CD4-positive, alpha-beta T cell treated with Interleukin-17A for 1 hour (primary cell): ENCODE data around the gene LRP10.
A peak's percentile ranks its signal among the peaks of the same experiment; 100 is the strongest.

Experiments used
- DNase-seq: peaks from one replicate; pipeline ENCODE4 v3.0.0-alpha.2; 2020

Gene LRP10

GRCh38 chr14:22865424-22866405 is 5.8 kb upstream of the LRP10 start:
- DNase-seq: no peak

- no peak for DNase-seq
Observed at GRCh38 chr14:22866874-22867273, 4.7 kb upstream of the LRP10 start.

- DNase-seq: no peak
Observed at GRCh38 chr14:22870811-22871223, 723 bp upstream of the LRP10 start.

DNA sequence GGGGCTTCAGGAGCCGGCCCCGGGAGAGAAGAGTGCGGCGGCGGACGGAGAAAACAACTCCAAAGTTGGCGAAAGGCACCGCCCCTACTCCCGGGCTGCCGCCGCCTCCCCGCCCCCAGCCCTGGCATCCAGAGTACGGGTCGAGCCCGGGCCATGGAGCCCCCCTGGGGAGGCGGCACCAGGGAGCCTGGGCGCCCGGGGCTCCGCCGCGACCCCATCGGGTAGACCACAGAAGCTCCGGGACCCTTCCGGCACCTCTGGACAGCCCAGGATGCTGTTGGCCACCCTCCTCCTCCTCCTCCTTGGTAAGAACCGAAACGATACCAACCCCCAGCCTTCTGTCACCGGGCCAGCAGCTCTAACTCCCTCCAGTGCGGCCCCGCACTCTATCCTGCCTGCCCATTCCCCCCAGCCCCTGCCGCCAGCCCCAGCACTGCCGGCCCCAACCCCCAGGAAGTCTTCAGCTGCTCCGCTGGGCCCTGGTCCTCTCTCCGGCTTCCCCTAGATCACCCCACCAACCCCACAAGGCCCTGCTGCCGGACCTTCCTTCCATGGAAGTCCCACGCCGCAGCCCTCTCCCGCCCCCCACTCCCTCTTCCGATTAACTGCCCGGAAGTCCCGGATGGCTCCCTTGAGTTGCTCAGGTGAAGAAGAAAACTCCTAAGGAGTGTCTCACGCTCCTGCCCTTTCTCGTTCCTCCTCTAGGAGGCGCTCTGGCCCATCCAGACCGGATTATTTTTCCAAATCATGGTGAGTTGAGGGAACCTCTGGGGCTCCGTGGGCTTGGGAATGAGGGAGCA is 693 bp downstream of the LRP10 start:
- DNase-seq: peak; percentile 82

GRCh38 chr14:22872833-22873520 is 1.4 kb downstream of the LRP10 start:
- no peak for DNase-seq

DNA sequence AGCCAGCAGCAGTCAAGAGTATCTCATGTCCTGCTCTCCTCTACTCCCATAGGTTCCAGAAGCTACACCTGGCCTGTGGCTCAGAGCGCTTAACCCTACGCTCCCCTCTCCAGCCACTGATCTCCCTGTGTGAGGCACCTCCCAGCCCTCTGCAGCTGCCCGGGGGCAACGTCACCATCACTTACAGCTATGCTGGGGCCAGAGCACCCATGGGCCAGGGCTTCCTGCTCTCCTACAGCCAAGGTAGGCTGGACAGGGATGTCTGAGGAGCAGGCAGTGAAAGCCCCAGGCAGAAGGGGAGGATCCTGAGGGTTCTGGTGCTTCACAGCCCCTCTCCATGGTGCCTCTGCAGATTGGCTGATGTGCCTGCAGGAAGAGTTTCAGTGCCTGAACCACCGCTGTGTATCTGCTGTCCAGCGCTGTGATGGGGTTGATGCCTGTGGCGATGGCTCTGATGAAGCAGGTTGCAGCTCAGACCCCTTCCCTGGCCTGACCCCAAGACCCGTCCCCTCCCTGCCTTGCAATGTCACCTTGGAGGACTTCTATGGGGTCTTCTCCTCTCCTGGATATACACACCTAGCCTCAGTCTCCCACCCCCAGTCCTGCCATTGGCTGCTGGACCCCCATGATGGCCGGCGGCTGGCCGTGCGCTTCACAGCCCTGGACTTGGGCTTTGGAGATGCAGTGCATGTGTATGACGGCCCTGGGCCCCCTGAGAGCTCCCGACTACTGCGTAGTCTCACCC is 3.6 kb downstream of the LRP10 start:
- no peak for DNase-seq

GRCh38 chr14:22875748-22876319 is 4.3 kb downstream of the LRP10 start:
- no peak for DNase-seq

DNA sequence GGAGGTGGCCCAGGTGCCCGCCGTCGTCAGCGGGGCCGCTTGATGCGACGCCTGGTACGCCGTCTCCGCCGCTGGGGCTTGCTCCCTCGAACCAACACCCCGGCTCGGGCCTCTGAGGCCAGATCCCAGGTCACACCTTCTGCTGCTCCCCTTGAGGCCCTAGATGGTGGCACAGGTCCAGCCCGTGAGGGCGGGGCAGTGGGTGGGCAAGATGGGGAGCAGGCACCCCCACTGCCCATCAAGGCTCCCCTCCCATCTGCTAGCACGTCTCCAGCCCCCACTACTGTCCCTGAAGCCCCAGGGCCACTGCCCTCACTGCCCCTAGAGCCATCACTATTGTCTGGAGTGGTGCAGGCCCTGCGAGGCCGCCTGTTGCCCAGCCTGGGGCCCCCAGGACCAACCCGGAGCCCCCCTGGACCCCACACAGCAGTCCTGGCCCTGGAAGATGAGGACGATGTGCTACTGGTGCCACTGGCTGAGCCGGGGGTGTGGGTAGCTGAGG is 5.5 kb downstream of the LRP10 start:
- no peak for DNase-seq

DNA sequence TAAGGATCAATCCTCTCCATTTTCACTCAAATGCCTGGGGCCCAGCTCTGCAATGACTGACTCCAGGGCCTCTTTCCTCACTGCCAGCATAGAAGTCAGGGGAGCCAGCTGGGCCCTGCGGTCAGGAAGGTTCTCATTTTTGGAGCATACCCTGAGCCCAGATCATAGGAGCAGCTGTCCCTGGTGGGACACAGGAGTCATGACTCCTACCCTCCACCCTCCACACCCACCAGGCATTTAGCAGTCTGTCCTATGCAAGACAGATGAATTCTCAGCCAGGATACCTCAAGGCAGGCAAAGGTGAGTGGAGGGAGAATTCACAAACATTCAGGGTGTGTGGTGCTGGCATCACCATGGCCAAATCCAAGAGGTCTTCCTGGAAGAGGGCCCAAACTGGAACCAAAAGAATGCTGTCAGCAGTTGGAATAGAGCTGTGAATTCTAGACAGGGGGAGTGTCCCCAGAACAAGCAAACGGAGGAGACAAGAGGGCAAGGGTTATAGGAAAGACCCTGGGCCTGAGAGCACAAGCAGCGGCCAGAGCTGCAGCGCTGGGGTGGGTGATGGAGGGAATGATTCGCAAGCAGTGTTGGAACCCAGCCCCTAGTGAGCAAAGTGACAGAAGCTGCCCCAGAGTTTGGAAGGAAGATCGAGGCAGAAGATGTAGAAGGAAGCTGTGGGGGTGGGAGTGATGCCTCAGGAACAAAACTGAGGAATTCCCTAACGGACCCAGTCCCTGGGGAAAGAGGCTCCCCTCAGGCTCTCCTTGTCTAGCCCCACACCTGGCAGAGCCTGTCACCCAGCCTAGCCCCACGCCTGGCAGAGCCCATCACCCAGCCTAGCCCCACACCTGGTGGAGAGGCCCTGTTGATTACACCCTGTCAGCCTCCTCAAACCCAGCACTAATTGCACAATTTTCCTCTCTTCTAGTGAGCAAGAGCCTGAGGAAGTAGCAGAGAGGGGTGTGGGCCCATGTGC is 7.0 kb downstream of the LRP10 start:
- DNase-seq: no peak

- DNase-seq: no peak
Observed at GRCh38 chr14:22882064-22882463, 10.5 kb downstream of the LRP10 start.

- DNase-seq: peak; percentile 64
Observed at GRCh38 chr14:22882529-22883172, 11.1 kb downstream of the LRP10 start.

GRCh38 chr14:22883173-22883976 is 11.8 kb downstream of the LRP10 start, which contains the start of gene REM2:
Gene REM2, plus strand, starts transcription at chr14:22883222. Its CDS starts 66 bp downstream, at chr14:22883288.
- no peak for DNase-seq

DNA sequence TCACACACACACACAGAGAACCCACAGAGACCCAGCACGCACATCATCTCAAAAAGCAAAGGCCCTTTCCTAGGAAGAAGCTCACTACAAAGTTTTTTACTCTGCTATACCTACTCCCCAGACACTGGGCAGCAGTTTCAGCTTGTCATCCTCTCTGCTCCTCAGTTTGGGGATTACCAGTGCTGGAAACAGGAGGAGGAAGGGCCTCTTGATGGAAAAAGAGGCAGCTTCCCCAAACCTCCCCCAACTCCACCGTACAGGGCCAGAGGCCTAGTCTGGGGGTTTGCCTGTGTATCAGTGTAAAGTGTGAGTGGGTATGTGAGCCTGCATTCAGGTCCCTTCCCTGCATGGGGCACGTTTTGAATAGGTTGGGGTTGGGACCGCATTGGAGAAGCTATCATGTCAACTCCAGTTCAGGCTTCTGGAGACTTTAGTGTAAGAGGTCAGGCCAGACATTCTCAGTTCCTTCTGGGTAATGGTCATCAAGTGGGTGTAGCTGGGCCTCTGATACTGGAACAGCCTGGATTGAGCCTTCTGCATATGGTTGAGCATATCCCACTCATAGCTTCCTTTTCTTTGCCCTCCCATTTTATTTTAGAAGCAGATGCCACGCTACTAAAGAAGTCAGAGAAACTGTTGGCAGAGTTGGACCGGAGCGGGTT is 12.7 kb downstream of the LRP10 start:
- no peak for DNase-seq

DNA sequence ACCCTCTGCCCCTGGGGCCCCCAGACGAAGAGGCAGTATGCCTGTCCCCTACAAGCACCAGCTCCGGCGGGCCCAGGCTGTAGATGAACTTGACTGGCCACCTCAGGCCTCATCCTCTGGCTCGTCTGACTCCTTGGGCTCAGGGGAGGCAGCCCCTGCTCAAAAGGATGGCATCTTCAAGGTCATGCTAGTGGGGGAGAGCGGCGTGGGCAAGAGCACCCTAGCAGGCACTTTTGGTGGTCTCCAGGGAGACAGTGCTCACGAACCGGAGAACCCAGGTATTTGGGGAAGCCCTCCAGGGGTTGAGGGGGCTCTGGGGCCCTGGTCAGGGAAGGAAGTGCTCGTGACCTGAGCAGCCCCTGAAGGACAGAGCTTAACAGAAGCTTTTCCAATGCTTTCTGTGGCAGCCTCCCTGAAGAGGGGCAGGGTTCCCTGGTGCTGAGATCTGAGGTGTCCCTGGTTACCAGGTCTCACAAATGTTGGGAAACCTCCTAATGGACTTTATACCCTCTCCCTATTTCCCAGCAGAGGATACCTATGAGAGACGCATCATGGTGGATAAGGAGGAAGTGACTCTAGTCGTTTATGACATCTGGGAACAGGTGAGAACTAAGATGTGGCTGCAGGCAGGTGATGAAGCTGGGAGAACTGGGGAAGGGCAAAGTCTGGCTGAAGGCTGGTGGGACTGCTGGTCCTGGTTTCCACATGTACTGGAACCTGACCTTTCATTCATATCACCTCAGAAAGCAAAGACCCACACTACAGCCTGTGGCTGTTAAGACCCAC is 13.4 kb downstream of the LRP10 start:
- no peak for DNase-seq

DNA sequence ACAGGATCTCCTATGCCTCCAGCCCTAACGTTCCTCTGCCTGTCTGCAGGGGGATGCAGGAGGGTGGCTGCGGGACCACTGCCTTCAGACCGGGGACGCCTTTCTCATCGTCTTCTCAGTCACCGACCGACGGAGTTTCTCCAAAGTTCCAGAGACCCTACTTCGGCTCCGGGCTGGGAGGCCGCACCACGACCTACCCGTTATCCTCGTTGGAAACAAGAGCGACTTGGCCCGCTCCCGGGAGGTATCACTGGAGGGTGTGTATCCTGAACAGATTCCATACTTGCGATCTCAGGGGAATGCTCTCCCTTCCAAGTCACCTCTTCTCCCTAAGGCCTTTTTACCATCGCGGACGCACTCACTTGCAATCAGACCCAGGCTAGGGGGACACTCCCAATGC is 14.4 kb downstream of the LRP10 start:
- no peak for DNase-seq

DNA sequence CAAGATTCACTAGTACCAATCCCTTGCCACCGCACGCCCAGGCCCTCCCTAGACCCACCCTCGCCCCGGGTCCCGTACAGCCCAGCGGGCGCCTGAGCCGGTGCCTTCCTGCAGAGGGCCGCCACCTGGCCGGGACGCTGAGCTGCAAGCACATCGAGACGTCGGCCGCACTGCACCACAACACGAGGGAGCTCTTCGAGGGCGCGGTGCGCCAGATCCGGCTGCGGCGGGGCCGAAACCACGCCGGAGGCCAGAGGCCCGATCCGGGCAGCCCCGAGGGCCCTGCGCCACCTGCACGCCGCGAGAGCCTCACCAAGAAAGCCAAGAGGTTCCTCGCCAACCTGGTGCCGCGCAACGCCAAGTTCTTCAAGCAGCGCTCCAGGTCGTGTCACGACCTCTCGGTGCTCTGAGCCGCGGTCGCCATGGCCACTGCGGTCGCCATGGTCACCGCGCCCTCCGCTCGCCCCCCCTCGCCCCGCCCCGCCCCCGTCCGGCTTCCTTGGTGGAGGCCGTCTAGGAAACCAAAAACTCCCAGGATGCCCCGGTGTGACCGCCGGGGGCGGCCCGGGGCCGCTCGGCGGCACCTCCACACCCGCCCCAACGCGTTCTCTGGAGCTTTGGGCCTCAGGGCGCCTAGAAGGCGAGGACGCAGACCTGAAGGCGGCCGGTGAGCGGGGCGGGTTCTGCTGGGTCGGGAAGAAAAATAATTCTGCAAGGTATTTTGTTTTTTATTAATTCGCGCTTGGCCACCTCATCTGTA is 15.1 kb downstream of the LRP10 start:
- peak; percentile 87 for DNase-seq
